NOMO-1 treated with DMSO at 0.1 percent for 48 hours (cell line): ENCODE data around the gene PRUNE1.

Experiments
- DNase-seq: peaks from one replicate; lab custom pipeline; 2025; ENCODE audit not compliant: unreplicated experiment; lab: John Stamatoyannopoulos, UW

Gene PRUNE1

DNA sequence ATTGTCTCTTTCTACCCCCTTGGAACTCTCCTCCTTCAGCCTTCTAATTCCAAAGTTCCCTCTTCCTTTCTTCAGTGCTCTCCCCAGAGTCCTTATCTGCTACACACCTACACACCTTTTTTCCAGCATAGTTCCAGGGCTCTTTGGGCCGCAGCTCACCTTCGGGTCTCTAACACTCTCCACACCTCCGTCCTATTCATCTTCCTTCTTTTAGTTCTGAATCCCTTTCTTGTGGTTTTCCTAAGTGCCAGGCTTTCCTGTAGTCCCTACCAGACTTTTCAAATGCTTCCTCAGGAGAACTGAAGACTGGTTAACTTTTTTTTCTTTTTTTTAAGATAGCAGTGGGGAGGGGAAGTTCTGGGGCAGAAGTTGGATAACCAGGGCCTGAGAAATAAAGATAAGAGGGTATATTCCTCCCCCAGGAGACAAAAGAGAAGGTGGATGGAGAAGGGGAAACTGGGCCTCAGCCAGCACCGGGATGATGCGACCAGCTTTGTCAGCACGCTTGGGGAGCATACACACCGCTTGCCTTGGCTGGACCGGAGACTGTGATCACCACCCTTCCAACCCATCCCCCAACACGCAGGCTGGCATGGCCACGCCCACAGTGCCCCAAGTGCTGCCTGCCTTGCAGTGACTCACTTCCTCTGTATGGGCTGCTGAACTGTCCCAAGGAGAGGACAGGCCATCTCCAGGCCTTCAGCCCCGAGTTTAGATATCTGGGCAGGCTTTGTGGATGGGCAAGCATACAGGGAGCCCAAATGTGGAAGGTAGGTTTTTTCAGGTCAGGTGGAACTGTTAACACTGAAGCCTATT is 31.2 kb upstream of the PRUNE1 start:
- peak; percentile 85 for DNase-seq

DNA sequence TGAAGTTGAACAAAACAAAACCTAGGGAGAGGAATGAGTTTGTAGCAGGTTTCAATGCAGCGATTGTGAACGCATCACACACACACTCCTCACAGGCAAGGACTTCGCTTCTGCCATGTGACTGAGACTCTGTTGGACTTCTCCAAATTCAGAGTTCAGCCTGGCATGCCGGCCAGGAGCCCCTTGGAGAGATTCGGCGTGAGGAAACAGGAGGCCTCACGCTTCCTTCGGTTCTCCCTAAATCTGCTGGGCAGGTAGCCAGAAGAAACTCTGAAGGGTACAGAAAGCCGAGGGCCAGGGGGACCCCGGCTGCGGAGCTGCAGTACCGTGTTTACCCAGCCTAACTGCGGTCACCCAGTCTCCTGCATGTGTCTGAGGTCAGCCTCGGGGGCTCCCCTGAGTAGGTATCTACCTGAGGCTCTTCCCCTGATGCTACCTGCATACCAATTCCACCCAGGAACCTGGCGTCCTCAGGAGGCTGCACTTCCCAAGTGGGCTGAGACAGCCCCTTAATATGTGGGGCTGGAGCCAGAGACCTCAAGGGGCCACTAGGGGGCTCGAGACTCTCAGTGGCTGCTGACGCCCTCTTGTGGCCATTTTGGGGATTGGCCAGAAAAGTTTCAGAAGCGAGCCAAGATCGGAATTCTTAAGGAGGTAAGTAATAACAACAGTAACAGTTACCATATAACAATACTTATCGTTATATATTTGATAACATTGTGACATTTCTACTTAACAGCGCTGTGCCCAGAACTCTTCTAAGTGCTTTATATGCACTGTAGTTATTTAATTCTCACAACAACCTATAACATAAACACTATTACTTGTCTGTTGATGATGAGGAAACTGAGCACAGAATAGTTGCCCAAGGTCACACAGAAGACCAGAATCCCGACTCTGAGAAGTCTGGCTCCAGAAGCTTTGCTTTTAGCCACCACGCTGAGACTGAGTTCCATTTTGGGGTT is 28.9 kb upstream of the PRUNE1 start:
- DNase-seq = peak; percentile 80

DNA sequence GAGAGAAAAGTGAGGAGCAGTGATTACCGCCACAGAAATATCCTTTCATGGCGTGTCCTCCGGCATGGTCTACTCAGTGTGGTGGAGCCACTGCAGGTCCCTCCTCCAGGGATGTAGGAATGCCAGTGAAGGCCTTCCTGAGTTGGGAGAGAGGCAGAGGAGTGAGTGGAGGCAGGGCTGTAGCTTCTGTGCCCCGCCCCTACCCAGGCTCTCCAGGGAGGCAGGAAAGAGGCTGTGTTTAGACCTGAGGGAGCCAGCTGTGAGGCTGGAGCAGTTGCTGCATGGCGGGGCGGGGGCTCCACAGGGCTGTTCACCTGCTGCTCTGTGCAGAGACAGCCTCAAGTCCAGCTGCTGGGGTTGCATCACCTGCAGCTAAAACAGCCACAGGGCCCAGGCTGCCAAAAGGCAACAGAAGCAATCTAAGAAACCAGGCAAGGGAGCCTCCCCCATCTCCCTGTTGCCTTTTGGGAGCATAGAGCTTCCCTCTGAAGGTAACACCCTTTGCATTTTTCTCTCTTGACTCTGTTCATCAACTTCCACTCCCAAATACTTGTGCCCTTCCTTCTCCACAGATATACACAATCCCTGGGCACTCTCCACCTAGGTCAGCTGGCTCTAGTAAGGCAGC is 27.0 kb upstream of the PRUNE1 start:
- DNase-seq = no peak

DNA sequence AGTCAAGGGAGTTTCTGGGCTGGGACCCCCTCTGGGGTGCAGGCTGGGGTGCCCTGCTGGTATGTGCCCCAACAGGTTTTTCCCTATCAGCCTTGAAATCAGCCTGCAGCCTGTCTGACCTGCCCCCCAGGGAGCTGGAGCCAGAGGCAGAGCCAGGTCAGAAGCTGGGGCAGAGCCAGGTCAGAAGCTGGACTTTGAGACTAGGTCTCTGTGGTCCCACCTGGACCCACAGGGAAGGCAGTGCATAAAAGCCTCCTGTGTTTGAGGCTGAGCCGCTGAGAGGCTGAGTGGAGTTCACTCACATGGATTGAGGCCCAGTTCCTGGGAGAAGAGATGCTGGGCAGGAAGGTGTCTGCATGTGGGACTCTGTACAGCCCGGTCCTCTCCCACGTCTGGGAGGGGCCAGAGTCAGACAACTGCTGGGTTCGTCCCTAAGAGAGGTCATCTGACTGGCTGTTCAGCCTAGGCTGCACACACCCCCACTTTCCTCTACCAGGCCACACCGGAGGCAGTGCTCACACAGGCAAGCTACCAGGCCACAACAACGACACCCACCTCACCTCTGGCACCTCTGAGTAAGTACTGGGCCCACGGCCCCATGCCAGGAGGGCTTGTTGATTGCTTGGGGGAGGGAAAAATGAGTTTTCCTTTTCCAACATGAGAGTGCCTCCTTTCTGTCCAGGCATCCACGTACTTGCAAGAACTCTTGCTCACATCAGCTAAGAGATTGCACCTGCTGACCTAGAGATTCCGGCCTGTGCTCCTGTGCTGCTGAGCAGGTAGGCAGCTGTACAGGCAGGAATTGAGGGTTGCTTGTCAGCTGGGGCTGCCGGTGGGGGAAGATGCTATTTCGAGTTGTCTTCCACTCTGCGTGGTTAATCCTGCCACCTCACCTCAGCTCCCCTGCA is 26.2 kb upstream of the PRUNE1 start, which contains the start of gene ANXA9:
Gene ANXA9, plus strand, starts transcription at position 488 of the 908 bp plus-strand sequence. CDS start 814 bp downstream, outside the sequence.
- no peak for DNase-seq

DNA sequence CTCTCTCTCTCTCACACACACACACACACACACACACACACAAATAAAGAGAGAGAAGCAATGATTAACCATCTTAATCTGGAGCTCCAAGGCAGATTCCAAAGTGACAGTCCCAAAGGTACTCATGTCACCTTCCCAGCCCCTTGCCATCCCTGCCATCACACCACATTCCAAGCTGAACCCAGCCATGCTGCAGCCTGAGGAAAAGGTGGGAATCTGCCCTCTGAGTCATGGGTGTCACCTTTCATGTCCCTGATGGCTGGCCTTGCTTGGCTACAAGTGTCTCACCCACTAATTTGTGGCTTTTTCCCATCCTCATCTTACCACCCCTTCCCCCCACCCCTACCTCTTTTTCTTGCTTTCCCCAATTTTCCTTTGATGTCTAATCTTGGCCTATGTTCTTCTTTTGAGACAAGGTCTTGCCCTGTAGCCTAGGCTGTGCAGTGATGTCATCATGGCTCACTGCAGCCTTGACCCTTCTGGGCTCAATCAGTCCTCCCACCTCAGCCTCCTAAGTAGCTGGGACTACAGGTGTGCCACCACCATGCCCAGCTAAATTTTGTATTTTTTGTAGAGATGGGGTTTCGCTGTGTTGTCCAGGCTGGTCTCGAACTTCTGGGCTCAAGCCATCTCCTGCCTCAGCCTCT is 22.9 kb upstream of the PRUNE1 start:
- DNase-seq = no peak

DNA sequence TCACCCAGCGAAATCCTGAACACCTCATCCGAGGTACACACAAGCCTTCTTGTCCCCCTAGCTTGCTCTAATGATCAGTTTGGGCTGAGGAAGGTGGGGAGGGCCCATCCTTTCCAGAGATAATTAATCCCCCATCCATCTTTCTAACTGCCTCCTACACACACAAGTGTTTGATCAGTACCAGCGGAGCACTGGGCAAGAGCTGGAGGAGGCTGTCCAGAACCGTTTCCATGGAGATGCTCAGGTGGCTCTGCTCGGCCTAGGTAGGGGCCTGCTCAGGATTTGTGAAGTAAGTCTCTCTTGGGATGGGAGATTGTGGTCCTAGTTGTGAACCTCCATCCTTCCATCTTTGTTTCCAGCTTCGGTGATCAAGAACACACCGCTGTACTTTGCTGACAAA is 20.3 kb upstream of the PRUNE1 start:
- DNase-seq = no peak

DNA sequence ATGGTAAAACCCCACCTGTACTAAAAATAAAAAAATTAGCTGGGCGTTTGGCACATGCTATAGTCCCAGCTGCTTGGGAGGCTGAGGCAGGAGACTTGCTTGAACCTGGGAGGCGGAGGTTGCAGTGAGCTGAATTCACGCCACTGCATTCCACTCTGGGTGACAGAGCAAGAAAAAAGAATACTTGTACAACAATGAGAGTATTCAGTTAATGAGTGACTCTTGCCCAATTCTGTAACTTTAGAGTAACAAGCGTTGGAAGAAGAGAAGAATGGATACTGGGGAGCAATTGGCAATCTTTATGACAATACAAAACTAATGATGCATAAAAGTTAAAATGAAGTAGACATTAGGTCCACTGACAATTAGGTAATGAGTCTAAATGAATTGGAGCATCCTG is 15.6 kb upstream of the PRUNE1 start:
- DNase-seq = no peak

DNA sequence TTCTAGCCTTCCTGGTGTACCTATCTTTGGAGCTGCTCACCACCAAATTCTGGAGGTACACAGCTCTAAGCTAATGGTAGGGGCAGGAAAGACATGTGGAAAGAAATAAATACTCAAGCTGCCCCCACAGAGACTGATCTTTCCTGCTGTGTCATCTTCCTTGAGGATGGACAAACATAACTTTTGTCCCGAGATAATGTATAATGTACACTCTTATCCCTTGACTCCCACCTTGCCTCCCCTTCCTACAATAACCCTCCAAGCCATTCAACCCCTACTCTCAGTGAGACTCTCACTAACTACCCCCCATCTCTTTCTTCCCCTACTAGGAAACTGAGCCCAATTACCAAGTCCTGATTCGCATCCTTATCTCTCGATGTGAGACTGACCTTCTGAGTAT is 14.0 kb upstream of the PRUNE1 start:
- DNase-seq = no peak

DNA sequence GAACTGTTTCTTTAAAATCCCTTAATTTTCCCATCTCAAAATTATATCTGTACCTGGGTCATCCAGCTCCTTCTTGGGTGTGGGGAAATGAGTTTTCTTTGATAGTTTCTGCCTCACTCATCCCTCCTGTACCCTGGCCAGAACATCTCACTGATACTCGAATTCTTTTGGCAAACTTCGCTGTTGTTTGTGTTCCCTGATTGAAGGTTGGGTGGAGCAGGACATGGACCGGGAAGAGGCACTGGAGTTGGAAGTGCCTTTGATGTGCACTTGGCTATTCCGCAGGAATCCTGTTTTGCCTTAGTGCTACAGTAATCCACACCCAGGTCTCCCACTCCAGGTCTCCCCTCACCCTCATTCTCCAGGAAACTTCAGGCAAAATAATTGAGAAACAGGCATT is 12.8 kb upstream of the PRUNE1 start:
- DNase-seq = no peak

DNA sequence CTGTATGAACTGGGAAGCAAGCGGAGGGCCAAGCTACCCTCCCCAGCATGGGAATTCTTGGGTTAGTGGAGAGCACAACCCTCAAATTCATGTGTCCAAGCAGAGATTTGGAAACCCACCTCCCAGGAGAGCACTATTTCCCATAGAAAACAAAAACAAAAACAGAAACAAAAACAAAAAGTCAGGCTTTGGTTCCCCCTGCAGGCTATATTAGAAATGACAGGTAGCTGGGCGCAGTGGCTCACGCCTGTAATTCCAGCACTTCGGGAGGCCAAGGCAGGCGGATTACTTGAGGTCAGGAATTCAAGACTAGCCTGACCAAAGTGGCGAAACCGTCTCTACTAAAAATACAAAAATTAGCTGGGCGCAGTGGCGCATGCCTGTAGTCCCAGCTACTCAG is 12.4 kb upstream of the PRUNE1 start:
- no peak for DNase-seq

DNA sequence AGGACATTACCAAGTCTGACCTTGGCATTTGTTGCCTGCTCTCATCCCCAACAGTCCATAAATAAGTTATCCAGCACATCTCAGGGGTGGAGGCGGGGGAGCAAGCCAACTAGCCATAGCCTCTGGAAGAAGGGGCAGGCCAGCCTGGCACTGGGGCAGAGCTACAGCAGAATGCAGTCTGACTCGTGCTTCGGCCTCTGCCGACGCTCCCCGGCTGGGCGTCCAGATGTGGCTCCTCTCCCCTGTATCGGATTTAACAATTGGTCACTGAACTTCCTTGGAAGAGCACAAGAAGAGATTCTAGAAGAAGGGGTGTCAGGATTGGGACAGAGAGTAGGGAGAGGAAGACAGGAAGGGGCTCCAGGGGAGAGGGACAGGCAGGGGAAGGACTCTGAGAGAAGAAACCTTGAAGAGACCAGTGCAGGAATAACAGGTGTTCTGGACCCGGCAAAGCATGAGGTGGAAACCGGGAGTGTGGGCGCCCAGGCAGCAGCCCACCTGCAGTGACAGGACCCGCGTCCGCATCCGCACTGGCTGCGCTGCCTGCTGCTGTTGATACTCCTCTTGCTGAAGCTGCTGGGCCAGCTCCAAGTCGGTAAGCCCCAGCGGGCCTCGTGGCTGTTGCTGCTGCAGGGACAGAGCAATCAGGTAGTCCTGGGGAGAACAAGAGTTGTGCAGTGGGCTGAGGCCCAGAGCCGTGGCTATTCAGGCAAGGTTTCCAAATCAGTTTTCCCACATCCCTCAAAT is 10.9 kb upstream of the PRUNE1 start:
- DNase-seq = no peak

DNA sequence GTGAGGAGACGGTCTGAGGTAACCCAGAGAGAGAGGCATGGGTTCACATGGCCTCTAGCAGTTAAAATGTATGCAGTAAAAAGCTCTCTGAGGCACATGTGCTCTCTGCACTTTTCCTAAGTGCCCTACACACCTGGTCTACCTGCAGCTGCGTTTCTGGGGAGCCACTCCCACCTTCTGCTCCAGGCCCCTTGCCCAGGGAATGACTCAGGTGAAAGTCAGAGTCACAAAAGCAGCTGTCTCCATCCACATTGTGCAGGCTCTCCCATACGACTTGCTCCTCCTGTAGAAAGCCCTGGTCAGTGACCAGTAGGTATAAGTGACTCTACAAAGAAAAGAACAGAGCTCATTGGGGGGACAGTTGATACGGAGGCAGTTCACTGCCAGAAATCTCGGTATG is 10.3 kb upstream of the PRUNE1 start:
- no peak for DNase-seq

DNA sequence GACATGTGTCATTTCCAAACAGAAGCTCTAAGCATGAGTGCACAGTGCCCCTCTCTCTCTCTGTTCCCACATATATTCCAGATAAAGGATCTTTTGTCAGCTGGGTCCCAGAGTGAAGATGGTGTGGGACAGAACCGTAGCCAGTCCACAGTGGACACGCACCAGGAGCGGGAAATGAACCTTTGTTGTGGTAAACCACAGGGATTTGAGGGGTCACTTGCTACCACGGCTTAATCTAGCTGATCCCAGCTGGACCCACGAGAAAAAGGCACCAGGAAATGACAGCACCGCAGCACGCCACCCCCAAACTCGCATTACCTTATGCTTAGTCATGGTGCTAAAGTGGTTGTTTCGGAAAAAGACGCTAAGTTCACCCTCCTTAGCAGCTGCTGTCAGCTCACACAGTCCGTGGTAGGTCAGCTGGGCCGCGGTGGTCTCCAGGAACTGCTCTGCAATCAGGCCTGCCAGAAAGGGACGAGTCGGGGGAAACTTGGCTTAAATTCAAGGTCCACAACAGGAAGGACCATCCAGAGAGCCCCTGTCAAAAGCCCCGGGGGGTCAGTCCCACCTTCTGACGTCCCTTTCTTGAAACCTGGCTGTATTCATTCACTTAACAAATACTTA is 9.1 kb upstream of the PRUNE1 start:
- no peak for DNase-seq

DNA sequence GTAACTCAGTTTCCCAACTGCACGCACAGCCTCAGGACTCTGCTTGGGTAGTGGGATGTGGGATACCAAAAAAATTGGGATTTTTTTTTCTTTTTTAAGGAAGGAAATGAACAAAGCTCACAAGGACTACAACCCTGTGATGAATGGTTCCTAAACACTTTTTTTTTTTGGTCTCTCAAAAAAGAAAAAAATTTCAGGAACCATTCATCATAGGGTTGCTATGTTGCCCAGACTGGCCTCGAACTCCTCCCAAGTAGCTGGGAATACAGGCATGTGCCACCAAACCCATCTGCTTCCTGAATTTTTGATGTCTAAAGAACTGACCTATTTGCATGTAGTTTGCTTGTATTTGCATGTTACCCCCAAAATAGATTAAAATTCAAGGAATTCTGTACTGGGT is 8.3 kb upstream of the PRUNE1 start:
- DNase-seq = no peak

DNA sequence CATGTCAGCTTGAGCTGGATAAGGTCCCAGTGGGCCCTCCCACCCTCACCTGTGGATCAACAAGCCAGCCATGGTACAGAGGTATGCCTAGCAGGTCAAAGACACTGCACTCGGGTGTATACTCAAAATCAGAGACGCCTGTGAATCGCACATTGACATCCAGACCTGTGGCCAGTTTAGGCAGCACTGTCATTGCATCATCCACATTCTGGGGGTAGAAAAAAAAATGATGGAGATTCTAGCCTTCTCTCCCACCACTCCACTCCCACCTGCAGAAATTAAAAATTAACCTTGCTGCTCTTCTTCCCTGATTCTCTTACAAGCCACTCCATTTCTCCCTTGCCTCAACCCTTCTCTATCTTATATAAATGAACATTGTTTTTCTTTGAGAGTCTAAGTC is 7.8 kb upstream of the PRUNE1 start:
- no peak for DNase-seq

DNA sequence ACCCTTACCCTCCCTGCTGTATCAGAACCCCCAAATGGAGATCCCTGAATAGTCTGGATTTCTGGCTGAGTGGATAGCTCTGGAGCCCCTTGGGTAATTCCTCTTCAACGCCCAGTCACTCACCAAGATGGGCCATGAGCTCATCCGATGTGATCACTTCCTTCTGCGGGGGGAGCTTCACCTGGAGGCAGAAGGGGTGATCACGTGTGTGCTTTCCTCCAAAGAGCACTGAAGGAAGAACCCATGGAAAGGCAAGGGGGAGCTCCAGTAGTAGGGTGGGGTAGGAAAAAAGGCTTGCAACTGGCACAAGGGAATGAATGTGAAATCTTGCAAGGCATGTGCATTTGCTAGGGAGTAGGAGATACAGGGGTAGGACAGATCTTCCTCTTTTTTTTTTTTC is 6.6 kb upstream of the PRUNE1 start:
- DNase-seq = peak; percentile 38

DNA sequence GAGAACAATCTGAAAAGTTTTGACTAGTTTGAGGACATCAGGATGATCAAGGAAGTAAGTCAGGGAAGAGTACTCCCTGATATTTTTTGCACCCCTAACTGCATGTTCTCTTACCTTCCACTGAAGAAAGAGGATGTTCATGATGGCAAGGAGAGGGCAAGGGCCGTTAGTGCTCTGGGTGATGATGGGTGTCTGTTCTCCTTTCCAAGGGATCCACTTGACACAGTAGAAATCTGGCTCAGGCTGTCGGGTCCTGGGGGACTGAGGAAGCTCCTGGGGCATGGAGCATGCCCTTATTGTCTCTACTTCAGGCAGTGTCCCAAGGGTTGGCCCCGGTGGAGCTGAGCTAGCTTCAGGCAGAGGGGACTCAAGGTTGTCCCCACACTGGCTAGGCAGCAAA is 6.2 kb upstream of the PRUNE1 start:
- peak; percentile 38 for DNase-seq

DNA sequence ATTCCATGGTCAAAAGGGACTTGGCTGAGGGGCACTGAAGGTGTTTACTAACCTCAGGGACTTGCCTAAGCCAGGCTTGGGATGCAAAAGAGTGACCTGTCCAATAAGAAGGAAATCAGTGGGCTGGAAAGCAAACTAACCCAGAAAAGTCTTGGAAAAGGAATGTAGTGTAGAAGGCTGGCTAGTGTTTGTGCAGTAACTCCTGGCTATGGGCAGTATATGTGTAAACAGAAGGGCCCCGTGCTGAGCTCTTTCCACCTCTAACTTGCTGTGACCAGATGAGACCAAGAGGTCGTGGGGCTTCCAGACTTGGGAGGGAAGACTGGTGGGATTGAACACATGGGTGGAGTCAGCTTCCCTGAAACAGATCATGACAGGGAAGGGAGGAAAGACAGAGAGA is 5.6 kb upstream of the PRUNE1 start:
- no peak for DNase-seq

DNA sequence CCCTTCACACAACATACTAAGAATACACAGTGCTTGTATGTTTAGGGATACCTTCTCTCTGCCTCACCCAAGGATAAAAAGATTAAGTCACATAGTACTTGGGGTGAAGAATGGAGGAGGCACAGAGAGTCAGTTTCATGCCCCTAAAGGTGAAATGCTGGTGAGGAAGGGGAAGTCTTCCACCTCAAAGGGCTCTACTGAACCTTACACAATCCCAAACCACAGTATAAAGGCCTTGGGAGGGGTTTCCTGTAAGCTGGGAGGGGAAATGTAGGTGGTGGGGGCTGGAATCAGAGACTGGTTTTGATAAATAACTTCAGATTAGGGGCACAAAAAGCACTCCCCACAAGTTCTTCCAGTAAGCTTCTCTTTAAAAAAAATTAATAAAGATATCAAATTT is 5.1 kb upstream of the PRUNE1 start:
- DNase-seq = peak; percentile 68
